Measurements from ENCODE around the gene GSDMA.

Gene GSDMA

GRCh38 chr17:40018211-40019121 is 55.7 kb downstream of the GSDMA start:
- DNase-seq (ENCODE audit: insufficient read length, low spot score) (no peak), FAIRE-seq (peak; percentile 42)

DNA sequence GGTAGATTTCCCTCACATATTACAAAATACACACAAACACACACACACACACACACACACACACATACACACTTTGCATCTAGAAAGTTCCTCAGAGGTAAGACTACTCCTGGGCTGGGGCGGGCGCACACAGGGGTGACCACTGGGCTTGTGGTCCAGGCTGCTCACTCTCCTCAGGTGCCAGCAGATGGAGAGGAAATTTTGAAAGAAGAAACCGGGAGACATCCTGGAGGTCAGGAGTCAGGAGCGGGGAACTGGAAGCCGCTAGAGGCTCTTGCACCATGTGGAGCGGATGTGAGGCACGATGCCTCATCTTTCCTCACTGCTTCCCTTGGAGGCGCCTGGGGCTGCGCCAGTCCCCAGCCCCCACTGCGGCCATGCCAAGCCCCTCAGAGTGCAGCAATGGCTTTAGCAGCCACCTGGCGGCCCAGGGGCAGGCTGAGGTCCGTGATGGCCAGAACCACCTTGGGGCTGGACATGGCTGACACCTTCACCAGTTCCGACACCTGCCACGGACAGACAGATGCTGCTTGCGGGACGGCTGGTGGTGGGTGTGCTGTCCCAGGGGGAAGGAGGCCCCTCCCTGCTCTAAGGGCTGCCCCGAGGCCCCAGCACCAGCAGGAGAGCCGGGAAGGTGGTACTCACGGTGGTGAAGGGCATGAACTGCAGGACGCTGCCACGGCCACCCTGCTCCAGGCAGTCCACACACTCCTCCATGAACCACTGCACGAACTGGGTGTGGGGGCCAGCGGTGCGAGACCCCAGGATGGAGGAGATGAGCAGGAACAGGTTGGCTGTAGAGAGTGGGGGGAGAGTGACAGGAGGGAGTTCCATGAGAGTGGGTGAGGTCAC is 56.6 kb downstream of the GSDMA start:
- no peak for DNase-seq (ENCODE audit: insufficient read length, low spot score)
- no peak for FAIRE-seq

DNA sequence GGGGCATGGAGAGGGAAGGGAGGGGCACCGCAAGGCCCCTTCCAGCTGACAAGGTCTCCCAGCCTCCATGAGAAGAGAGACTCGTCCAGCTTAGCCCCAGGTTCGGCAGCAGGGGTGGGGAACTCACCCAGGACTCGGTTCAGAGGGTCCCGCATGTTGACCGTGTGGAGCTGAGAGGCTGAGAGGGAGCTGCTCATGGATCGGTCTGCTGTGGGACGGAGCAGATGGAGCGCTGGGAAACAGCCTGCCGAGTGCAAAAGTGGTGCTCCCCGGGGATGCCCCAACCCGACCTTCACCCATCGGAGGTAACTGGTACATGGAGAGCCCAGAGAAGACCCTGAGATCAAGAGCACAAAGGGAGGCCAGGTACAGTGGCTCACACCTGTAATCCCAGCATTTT is 57.3 kb downstream of the GSDMA start:
- no peak for DNase-seq (ENCODE audit: insufficient read length, low spot score)
- FAIRE-seq: no peak

GRCh38 chr17:40021451-40021971 is 58.7 kb downstream of the GSDMA start:
- DNase-seq (ENCODE audit: insufficient read length, low spot score) (peak; percentile 85), FAIRE-seq (peak; percentile 98)

- DNase-seq (ENCODE audit: insufficient read length, low spot score): no peak
These were observed 59.7 kb downstream of the GSDMA start for GRCh38 chr17:40022497-40022896.

GRCh38 chr17:40022961-40023541 is 60.2 kb downstream of the GSDMA start:
- DNase-seq (ENCODE audit: insufficient read length, low spot score): no peak
- FAIRE-seq: no peak

More at GRCh38 chr17:40022497-40022896, 59.7 kb downstream of the GSDMA start:
- FAIRE-seq: no peak

- FAIRE-seq (no peak), DNase-seq (ENCODE audit: insufficient read length, low spot score) (no peak)
These were observed 60.9 kb downstream of the GSDMA start for GRCh38 chr17:40023590-40024292.

DNA sequence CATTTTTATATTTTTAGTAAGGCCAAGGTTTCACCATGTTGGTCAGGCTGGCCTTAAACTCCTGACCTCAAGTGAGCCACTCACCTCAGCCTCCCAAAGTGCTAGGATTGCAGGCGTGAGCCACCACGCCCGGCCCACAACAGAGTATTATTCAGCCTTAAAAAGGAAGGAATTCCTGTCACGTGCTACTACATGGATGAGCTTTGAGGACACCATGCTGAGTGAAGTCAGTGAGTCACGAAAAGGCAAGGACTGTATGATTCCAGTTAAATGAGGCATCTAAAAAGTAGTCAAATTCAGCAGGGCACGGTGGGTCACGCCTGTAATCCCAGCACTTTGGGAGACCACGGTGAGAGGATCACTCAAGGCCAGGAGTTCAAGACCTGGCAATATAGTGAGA is 62.1 kb downstream of the GSDMA start:
- DNase-seq (ENCODE audit: insufficient read length, low spot score): no peak
- no peak for FAIRE-seq

DNA sequence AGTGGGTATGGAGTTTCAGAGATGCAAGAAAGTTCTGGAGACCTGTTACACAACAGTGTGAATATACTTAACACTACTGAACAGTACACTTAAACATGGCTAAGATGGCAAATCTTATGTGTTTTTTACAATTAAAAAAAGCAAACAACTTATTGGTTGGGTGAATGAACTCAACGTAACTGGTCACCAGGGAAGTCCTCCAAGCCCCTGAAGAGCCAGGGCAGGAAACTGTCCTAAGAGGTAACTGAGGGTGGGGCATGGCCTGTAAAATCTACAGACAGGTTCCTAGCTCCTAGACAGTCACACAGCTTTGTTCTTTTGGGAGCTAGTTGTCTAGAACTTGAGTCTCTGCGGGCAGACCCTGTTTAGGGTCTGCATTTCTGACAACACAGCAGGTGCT is 62.8 kb downstream of the GSDMA start:
- FAIRE-seq (no peak), DNase-seq (ENCODE audit: insufficient read length, low spot score) (no peak)

GRCh38 chr17:40025991-40026815 is 63.4 kb downstream of the GSDMA start:
- DNase-seq (ENCODE audit: insufficient read length, low spot score) (no peak), FAIRE-seq (peak; percentile 52)

DNA sequence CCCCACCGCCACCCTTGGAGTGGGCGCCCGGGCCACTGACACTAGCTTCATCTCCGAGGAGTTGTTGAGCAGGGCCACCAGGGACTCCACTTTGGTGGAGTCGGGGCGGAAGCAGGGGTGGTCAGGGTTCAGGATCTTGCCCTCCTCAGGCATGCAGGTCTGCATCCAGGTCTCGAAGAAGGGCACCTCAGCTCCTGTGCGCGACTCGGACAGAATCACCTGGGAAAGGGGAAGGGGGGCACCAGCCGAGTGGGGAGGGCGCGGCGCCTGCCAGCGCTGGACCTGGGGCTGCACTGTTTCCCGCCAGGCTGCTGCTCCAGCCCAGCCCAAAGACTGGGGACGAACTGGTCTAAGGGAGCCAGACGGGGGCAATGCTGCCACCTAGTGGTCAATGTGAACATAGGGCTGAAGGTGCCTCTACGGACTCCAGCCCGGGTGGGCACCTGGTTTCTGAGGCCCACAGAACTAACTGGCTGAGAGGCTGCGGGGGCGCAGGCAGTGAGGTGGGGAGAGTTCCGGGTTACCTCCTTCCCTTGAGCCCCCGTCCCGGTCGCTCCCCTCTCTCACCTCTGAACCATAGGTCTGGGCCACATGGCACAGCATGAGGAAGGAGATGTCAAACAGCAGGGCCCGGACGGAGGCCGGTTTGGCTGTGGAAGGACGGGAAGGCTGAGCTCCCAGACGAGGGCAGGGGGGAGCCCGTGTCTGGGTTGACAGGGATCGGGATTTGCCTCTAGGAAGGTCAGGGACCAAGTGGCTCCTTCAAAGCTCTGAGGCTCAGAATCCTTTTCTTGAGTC is 64.2 kb downstream of the GSDMA start:
- DNase-seq (ENCODE audit: insufficient read length, low spot score) (peak; percentile 95), FAIRE-seq (peak; percentile 97)

Measured in HTR-8/SVneo (cell line).